Measurements from ENCODE around the gene PLCB1.
"Not testable (repeated sequence)": the region's sequence is repeated elsewhere in the genome, so short reads cannot be mapped to it uniquely, and the experiment has no call there.

PLCB1 gene

GRCh38 chr20:8631271-8631670 is 499.2 kb downstream of the PLCB1 start:
- no peak overlapping the region for H3K4me3 ChIP-seq
- no peak for TF ChIP-seq CTCF (IDR thresholded peaks at IDR 0.05)
- H3K27ac ChIP-seq = no peak overlapping the region
- DNase-seq (ENCODE audit: low spot score) = no peak

- no peak for DNase-seq (ENCODE audit: low spot score)
- no peak overlapping the region for H3K27ac ChIP-seq
- H3K4me3 ChIP-seq = no peak overlapping the region
These were observed 501.3 kb downstream of the PLCB1 start for GRCh38 chr20:8633366-8633765.

GRCh38 chr20:8635048-8635572 is 503.0 kb downstream of the PLCB1 start:
- DNase-seq (ENCODE audit: low spot score) = no peak
- Histone ChIP-seq H3K27ac (no peak overlapping the region), H3K4me3 (no peak overlapping the region)
- TF ChIP-seq CTCF (IDR thresholded peaks at IDR 0.05) = no peak

More at GRCh38 chr20:8633366-8633765, 501.3 kb downstream of the PLCB1 start:
- TF ChIP-seq CTCF (IDR thresholded peaks at IDR 0.05) = no peak

GRCh38 chr20:8635837-8636236 is 503.8 kb downstream of the PLCB1 start:
- no peak overlapping the region for H3K4me3 ChIP-seq
- no peak for TF ChIP-seq CTCF (IDR thresholded peaks at IDR 0.05)
- DNase-seq (ENCODE audit: low spot score) = no peak

GRCh38 chr20:8639112-8639778 is 507.2 kb downstream of the PLCB1 start:
- TF ChIP-seq CTCF (IDR thresholded peaks at IDR 0.05) = no peak

More at GRCh38 chr20:8635837-8636236, 503.8 kb downstream of the PLCB1 start:
- no peak overlapping the region for H3K27ac ChIP-seq

GRCh38 chr20:8640461-8640860 is 508.4 kb downstream of the PLCB1 start:
- no peak for TF ChIP-seq CTCF (IDR thresholded peaks at IDR 0.05)
- DNase-seq (ENCODE audit: low spot score) = no peak
- Histone ChIP-seq H3K27ac (no peak overlapping the region), H3K4me3 (no peak overlapping the region)

More at GRCh38 chr20:8639112-8639778, 507.2 kb downstream of the PLCB1 start:
- DNase-seq (ENCODE audit: low spot score) = no peak
- H3K4me3 ChIP-seq = no peak overlapping the region
- no peak overlapping the region for H3K27ac ChIP-seq

GRCh38 chr20:8642247-8642646 is 510.2 kb downstream of the PLCB1 start:
- no peak overlapping the region for H3K27ac ChIP-seq
- TF ChIP-seq CTCF (IDR thresholded peaks at IDR 0.05) = no peak
- H3K4me3 ChIP-seq = no peak overlapping the region
- no peak for DNase-seq (ENCODE audit: low spot score)

- DNase-seq (ENCODE audit: low spot score); H3K27ac ChIP-seq; H3K4me3 ChIP-seq: not testable (repeated sequence)
These were observed 512.4 kb downstream of the PLCB1 start for GRCh38 chr20:8644468-8644867.
